D341Med (cell line): ENCODE measurements around the gene PATZ1.
A peak's percentile ranks its signal among the peaks of the same experiment; 100 is the strongest.

Source experiments
- DNase-seq: peaks from one replicate; pipeline ENCODE4 v3.0.0; 2012; ENCODE audit warnings: low spot score

The PATZ1 gene

GRCh38 chr22:31313366-31314147 lies 32.6 kb downstream of the PATZ1 start:
- peak; percentile 79 for DNase-seq

GRCh38 chr22:31308181-31308580 lies 38.0 kb downstream of the PATZ1 start:
- DNase-seq: no peak

- no peak for DNase-seq
These were observed 41.0 kb downstream of the PATZ1 start for GRCh38 chr22:31305194-31305593.

GRCh38 chr22:31302537-31302936 lies 43.6 kb downstream of the PATZ1 start:
- no peak for DNase-seq

- DNase-seq: no peak
These were observed 44.1 kb downstream of the PATZ1 start for GRCh38 chr22:31302006-31302405.

- no peak for DNase-seq
These were observed 45.2 kb downstream of the PATZ1 start for GRCh38 chr22:31300896-31301295.

GRCh38 chr22:31295831-31296657 lies 50.1 kb downstream of the PATZ1 start:
- no peak for DNase-seq

GRCh38 chr22:31295360-31295759 lies 50.8 kb downstream of the PATZ1 start:
- no peak for DNase-seq

- DNase-seq: peak; percentile 81
These were observed 53.7 kb downstream of the PATZ1 start, which contains the start of gene PIK3IP1 for GRCh38 chr22:31292236-31292989. Gene PIK3IP1, minus strand, starts transcription at chr22:31292488. Its CDS starts 144 bp downstream, at chr22:31292344.

- peak; percentile 45 for DNase-seq
These were observed 54.5 kb downstream of the PATZ1 start for GRCh38 chr22:31291481-31292235.

GRCh38 chr22:31290494-31291471 lies 55.4 kb downstream of the PATZ1 start:
- DNase-seq: peak; percentile 98

GRCh38 chr22:31289344-31289743 lies 56.8 kb downstream of the PATZ1 start:
- DNase-seq: no peak

GRCh38 chr22:31288496-31289240 lies 57.5 kb downstream of the PATZ1 start:
- DNase-seq: no peak

- DNase-seq: no peak
These were observed 58.2 kb downstream of the PATZ1 start for GRCh38 chr22:31287818-31288495.

GRCh38 chr22:31286360-31287255 lies 59.5 kb downstream of the PATZ1 start:
- no peak for DNase-seq

GRCh38 chr22:31284281-31285155 lies 61.6 kb downstream of the PATZ1 start:
- DNase-seq: peak; percentile 81
